RWPE1 (cell line): Measurements from ENCODE around the gene TEX19.
A peak's percentile ranks its signal among the peaks of the same experiment; 100 is the strongest.

ENCODE experiments used
- CTCF ChIA-PET: fragments of 350-600 bp; sonication (Branson Sonifier 250); formaldehyde crosslinking; extraction: SDS; loops from one replicate; lab custom pipeline; 2021; lab: Yijun Ruan, JAX
- POLR2A ChIA-PET: fragments of 400-600 bp; formaldehyde crosslinking; extraction: SDS; loops from one replicate; lab custom pipeline; 2020; ENCODE audit warnings: antibody characterized with exemption; ENCODE audit not compliant: low non-redundant PET; lab: Yijun Ruan, JAX
- DNase-seq: peaks from one replicate; pipeline ENCODE4 v3.0.0; 2012; ENCODE audit warnings: low spot score
- H3K27ac ChIP-seq: fragments of 450-650 bp; 2 replicates; pipeline ENCODE4 v1.5.1; 2017
- TF ChIP-seq, protein P1 (sequence below): fragments of 450-650 bp; conservative IDR thresholded peaks from 2 replicates; pipeline ENCODE4 v1.5.1; 2017; ENCODE audit warnings: low read depth, mild to moderate bottlenecking

Gene TEX19

DNA sequence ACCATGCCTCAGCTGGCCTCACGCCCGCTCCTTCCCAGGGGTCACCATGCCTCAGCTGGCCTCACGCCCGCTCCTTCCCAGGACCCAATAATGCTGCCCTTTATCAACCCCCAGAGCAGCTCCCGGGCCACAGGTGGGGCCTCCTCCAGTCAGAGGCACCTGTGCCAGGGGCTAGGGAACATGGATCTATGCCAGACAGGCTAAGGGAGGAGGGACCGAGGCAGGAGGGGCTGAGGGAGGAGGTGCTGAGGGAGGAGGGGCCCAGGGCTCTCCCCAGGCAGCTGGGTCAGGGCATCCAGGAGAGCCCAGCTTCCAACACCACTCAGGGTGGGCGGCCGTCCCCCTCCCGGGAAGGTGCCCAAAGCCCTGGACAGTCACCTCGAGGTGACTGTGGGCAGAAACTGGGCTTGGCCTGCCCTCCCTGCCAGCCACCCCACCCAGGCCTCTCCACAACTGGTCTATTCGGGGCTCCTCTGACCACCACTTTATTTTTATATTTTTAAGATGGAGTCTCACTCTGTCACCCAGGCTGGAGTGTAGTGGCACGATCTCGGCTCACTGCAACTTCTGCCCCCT lies 31.9 kb downstream of the TEX19 start:
- no peak overlapping the region for H3K27ac ChIP-seq
- CTCF ChIA-PET, result no interaction called here
- DNase-seq, result no peak
- TF ChIP-seq, protein P1, sequence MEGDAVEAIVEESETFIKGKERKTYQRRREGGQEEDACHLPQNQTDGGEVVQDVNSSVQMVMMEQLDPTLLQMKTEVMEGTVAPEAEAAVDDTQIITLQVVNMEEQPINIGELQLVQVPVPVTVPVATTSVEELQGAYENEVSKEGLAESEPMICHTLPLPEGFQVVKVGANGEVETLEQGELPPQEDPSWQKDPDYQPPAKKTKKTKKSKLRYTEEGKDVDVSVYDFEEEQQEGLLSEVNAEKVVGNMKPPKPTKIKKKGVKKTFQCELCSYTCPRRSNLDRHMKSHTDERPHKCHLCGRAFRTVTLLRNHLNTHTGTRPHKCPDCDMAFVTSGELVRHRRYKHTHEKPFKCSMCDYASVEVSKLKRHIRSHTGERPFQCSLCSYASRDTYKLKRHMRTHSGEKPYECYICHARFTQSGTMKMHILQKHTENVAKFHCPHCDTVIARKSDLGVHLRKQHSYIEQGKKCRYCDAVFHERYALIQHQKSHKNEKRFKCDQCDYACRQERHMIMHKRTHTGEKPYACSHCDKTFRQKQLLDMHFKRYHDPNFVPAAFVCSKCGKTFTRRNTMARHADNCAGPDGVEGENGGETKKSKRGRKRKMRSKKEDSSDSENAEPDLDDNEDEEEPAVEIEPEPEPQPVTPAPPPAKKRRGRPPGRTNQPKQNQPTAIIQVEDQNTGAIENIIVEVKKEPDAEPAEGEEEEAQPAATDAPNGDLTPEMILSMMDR, result no peak
- POLR2A ChIA-PET, result no interaction called here

DNA sequence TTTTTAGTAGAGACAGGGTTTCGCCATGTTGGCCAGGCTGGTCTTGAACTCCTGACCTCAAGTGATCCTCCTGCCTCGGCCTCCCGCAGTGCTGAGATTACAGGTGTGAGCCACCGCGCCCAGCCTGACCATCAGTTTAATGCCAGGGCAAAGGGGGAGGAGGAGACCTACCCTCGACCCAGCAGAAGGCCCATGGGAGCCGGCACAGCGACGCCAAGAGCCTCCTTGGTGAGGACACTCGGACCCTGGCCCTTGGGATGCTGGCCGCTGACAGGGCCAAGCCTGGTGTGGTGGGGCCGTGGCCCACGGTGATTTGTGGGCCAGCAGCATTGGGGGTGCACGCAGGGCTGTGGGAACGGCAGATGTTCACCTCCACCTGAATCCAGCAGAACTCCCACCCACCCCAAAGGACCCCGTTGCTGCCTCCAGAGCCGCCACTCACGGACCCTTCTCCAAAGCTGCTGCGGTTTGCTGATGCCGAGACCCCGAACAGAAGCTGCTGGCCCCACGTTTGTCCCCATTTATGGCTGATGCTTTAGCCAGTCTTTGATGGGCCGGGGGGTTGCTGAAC lies 32.5 kb downstream of the TEX19 start:
- POLR2A ChIA-PET, result no interaction called here

DNA sequence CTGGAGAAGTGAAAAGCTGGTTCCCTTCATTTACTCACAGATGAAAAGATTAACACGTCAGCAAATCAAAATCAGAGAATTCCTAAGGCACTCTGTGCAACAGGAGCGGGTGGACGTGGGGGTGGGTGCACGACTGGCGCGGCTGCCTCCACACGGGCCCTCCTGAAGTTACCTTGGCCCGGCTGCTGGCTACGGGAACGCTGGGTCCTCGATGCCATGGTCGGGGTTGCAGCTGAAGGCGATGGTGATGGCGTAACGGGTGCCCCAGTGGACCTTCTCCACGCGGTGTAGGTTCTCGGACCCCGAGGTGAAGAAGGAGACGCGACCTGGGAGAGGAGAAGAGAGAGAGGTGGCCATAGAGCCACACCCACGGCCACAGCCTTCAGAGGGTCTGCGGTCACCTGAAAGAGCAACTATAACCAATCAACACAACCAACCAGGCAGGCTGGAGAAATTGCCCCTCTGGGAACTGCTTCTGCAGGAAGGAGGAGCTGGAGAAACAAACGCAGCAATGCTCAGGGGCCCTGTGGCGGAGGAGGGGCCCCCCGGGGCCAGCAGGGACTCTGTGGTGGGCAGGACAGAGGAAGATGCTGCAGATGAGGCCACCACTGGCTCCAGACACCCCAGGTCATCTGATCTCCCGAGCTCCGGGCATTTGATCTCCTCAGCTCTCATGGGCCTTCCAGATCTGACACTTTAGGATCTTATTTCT lies 33.3 kb downstream of the TEX19 start:
- peak overlapping the region; percentile 14; the same call in 1 of the 2 replicates for H3K27ac ChIP-seq
- POLR2A ChIA-PET, result no interaction called here
- no peak for DNase-seq
- TF ChIP-seq, protein P1, result no peak
- CTCF ChIA-PET, result no interaction called here

More for the DNA sequence above, 32.5 kb downstream of the TEX19 start:
- DNase-seq, result no peak
- H3K27ac ChIP-seq, result peak overlapping the region; percentile 14; the same call in 1 of the 2 replicates
- TF ChIP-seq, protein P1, result no peak
- CTCF ChIA-PET, result no interaction called here

DNA sequence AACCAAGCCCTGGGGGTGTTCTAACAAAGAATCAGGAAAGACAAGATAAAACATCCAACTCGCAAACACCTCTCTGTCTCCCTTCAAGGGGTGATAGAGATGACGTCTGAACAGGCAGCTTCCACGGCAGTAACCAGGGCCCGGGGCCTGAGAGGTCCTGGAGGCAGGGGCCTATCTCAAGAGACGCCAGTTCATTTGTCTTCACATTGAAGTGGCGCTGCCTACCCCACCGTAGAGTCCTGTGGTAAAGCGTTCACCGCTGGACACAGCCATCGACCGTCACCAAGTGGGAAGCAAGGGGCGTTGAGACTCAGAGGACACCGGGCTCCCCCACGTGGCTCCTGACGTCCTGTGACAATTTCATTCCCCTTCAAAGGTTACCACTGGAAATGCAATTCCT lies 33.9 kb downstream of the TEX19 start:
- POLR2A ChIA-PET, result no interaction called here
- TF ChIP-seq, protein P1, result no peak
- H3K27ac ChIP-seq, result peak overlapping the region; percentile 14; the same call in 1 of the 2 replicates
- CTCF ChIA-PET, result no interaction called here
- DNase-seq, result no peak

DNA sequence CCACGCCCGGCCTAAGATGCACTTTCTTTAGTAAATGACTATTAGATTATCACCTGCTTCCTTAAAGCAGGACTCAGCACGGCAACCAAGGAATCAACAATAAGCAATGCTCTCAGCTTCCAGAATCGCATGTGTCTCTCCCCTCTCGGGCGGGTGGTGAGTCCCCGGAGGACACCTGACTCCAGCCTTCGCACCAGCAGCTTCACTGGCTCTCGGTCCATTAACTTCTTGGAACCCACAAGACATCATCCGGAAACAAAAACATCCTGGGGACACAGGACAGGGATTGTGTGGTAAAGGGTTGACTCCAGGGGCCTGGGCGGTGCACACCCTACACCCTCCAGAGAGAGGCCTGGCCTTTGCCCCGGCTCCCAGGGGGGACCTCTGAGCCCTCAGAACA lies 35.2 kb downstream of the TEX19 start:
- ChIA-PET CTCF (interaction anchor here (1.2 kb wide), 1 partner anchor 9 kb away, joined by 4 read pairs; no protein-coding TSS in a partner anchor), POLR2A (no interaction called here)
- H3K27ac ChIP-seq, result no peak overlapping the region; the same call in 1 of the 2 replicates
- TF ChIP-seq, protein P1, result no peak
- DNase-seq, result no peak

DNA sequence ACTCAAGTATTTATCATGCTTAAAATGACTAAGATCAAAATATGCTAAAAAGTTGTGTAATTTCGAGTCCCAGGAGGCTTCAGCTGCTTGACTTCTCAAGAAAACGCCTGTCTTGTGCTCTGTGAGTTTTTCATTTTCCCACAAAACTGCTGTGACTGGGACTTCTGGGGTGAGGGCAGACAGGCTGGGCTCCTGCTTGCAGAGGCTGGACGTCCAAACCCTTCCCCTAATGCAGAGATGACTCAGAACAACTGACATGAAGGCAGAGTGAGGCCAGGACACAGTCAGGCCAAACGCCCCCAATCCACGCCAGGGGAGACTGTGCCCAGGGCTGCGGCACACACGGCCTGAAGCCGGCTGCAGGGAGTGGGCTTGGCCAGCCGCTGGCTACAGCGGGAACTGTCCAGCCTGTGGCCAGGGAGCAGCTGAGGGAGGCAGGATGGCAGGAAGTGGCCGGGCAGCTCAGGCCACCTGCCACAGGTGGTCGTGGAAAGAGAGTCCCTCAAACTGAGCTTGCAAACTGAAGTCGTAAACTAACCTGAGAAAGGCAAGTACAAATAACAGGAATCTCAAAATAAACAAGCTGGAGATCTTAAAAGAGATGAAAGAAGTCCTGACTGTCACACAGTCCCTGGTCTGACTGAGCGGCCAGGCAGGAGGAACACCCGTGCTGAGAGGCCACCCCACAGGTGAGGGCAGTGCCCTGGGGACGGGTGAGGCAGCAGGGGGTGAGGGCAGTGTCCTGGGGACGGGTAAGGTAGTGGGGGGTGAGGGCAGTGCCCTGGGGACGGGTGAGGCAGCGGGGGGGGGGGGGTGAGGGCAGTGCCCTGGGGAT lies 37.8 kb downstream of the TEX19 start:
- no peak for DNase-seq
- TF ChIP-seq, protein P1, result no peak
- POLR2A ChIA-PET, result no interaction called here
- H3K27ac ChIP-seq, result peak overlapping the region; percentile 53
- CTCF ChIA-PET, result interaction anchor here (0.6 kb wide), 1 partner anchor 29 kb away, joined by 4 read pairs; no protein-coding TSS in a partner anchor
